ENCODE measurements around the gene TIMM23. TPM values are rescaled to one million over a fixed set of nuclear protein-coding genes. Genes with fewer than 3 reads are reported as not detected.

The TIMM23 gene
- total and polyA plus RNA-seq, 2 of the 4 experiments (the other 2 are of a cell fraction) = 82.4 to 86.2 TPM

DNA sequence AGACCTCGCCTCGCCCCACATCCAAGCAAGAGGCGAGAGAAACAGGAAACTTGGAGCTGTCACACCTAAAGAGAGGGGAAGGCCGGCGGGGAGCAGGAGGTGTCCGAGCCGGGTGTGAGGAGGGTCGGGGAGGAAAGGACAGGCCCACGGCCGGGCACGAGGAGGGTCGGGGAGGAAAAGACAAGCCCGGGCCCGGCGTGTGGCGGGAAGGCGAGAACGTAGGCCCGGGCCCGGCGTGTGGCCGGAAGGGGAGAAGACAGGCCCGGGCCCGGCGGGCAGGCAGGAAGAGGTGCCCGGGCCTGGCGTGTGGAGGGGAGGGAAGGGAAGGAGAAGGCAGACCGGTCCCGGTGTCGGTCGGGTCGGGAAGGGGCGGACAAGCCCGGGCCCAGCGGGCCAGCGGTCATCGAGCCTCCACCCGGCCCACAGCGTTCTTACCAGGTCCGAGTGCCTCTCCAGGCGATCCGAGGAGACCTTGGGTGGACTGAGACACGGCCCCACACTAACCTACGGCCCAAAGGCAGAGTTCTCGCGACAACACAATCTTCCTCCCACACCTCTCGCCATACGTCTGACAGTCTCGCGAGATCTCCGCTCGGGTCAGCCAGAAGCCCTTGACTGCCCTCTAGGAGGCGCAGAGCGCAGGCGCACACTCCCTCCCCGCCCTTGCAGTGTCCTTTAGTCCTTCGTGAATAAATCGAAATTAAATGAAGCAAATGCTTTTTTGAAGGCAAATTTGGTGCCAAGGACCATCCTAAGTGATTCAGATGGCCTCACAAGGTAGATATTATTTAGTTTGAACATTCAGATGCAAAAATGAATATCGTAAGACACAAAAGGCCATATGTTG lies 58.0 kb downstream of the TIMM23 start, which contains the start of gene NCOA4 (continued):
- TF ChIP-seq NFE2L2 (IDR thresholded peaks at IDR 0.05; ENCODE audit: low read depth, low read length) (no peak), SMC3 (IDR thresholded peaks at IDR 0.05; ENCODE audit: low read depth, low read length) (no peak), CEBPB (IDR thresholded peaks at IDR 0.05; ENCODE audit: low read depth, low read length) (no peak), RCOR1 (IDR thresholded peaks at IDR 0.05; ENCODE audit: insufficient replicate concordance, low read length) (no peak)
- TF ChIP-seq, protein P1, sequence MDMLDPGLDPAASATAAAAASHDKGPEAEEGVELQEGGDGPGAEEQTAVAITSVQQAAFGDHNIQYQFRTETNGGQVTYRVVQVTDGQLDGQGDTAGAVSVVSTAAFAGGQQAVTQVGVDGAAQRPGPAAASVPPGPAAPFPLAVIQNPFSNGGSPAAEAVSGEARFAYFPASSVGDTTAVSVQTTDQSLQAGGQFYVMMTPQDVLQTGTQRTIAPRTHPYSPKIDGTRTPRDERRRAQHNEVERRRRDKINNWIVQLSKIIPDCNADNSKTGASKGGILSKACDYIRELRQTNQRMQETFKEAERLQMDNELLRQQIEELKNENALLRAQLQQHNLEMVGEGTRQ (IDR thresholded peaks at IDR 0.05; ENCODE audit: low read depth, low read length) = no peak
